ENCODE data around the gene OR51T1. TPM values are rescaled to one million over a fixed set of nuclear protein-coding genes. Genes with fewer than 3 reads are reported as not detected.

Gene OR51T1, protein sequence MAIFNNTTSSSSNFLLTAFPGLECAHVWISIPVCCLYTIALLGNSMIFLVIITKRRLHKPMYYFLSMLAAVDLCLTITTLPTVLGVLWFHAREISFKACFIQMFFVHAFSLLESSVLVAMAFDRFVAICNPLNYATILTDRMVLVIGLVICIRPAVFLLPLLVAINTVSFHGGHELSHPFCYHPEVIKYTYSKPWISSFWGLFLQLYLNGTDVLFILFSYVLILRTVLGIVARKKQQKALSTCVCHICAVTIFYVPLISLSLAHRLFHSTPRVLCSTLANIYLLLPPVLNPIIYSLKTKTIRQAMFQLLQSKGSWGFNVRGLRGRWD
- total RNA-seq (ENCODE audit: low replicate concordance): not detected in 2 replicates

DNA sequence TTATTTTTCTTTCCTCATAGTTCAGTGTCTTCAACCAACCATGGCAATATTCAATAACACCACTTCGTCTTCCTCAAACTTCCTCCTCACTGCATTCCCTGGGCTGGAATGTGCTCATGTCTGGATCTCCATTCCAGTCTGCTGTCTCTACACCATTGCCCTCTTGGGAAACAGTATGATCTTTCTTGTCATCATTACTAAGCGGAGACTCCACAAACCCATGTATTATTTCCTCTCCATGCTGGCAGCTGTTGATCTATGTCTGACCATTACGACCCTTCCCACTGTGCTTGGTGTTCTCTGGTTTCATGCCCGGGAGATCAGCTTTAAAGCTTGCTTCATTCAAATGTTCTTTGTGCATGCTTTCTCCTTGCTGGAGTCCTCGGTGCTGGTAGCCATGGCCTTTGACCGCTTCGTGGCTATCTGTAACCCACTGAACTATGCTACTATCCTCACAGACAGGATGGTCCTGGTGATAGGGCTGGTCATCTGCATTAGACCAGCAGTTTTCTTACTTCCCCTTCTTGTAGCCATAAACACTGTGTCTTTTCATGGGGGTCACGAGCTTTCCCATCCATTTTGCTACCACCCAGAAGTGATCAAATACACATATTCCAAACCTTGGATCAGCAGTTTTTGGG is at the start of gene OR51T1:
OR51T1 (plus strand) TSS at position 41 of the 641 bp plus-strand sequence; CDS start at position 41, 0 bp downstream.

DNA sequence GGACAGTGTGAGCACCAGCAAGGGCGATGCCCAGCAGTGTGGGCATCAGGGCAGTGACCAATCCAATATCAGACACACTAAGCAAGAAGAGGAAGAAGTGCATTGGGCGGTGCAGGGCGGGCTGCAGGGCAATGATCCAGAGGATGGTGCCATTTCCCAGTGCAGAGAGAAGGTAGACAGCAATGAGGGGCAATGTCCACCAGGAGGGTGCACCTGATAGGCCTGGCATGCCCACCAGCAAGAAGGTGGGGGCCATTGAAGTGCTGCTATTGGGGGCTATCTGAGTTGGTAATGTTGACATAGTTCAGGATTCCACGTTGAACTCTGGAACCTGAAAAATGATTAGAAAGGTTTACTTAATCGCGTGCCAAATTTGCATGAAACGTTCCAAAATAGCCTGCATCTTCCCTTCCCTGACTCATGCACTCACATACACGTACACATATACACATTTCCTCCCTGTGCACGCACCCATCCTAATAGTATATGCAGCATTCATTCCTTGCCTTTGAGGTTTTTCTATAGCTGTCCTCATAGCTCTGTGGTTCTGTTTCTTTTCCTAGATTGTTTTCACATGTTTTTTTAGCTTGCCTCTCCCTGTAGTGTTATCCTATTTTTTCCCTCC is 32.7 kb upstream of the OR51T1 start, which contains the start of gene OR51S1:
OR51S1 (minus strand) TSS at position 301 of the 625 bp plus-strand sequence; CDS start at position 301, 0 bp downstream.

DNA sequence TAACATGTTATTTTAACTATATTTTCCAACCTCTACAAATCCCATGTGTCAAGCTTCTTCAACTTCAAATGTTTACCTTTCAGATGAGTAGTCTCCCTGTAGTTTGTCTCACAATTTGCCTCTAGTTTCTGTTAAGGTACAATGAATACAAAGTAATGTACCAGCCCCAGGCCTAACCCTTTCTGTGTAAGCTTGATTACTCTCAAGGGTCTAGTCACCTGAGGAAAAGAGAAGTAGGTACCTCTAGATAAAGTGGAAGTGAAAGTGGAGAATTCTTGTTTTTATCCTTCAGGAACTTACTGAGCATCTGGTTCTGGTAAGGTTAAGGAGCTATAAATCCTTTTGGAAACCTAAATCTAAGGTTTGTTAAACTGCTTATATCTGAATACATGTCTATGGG is 21.8 kb downstream of the OR51T1 start, which contains the start of gene OR51A7:
OR51A7 (plus strand) TSS at position 300 of the 400 bp plus-strand sequence. CDS start 3,587 bp downstream, outside the sequence.

DNA sequence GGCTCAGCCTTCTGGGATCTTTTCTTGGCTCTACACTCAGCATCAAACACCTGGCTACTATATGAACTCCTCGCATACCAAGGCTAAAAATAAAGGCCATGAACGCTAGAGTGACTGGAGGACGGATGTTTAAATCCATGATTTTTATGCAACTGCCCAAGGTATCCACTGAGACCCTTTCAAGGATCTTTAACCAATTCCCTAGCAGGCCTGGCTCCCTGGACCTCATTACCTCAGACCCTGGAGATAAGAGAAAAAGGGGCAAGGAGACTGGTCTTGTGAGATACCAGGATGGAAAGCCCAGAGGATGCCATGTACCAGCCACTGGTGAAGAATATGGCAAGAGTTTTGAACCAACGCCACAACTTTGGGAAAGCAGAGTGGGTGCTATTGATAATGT is 37.5 kb downstream of the OR51T1 start, which contains the start of gene OR51G2:
OR51G2 (minus strand) TSS at position 101 of the 400 bp plus-strand sequence. CDS start 3,687 bp downstream, outside the sequence.

DNA sequence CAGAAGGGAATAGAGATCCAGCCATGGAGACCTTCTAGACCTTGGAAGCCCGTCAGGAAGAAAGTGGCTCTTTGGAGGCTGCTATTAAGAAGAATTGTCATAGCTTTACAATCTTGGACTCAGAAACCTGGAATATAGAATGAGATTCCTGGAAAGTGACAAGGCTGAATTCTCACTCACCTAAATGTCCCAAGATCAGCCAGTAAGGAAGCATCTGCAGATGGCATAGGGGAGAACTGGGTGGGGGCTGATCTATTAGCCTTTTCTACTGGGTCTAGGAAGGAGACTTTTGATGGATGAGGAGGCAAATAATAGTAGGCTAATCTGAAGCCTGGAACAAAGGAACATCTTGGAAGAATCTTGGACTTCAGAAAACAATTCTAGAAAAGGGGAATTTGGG is 42.5 kb downstream of the OR51T1 start, which contains the start of gene OR51G1:
OR51G1 (minus strand) TSS at position 101 of the 400 bp plus-strand sequence; CDS start at position 101, 0 bp downstream.

Other genes starting within 250 kb of the OR51T1 start
- gene OR51D1, start 244.4 kb upstream of the OR51T1 start, total RNA-seq (ENCODE audit: low replicate concordance): not detected in 2 replicates
- not detected in 2 replicates for gene OR51E1, start 237.9 kb upstream of the OR51T1 start, total RNA-seq (ENCODE audit: low replicate concordance)
- gene OR51E2, start 184.0 kb upstream of the OR51T1 start, total RNA-seq (ENCODE audit: low replicate concordance): under 0.01 TPM in 1 of 2 replicates, not detected in the other
- not detected in 2 replicates for gene MMP26, start 177.1 kb upstream of the OR51T1 start, total RNA-seq (ENCODE audit: low replicate concordance)
- gene OR51F1, start 112.0 kb upstream of the OR51T1 start, total RNA-seq (ENCODE audit: low replicate concordance): not detected in 2 replicates
- not detected in 2 replicates for gene OR52R1, start 77.5 kb upstream of the OR51T1 start, total RNA-seq (ENCODE audit: low replicate concordance)
- gene OR51F2, start 60.6 kb upstream of the OR51T1 start, total RNA-seq (ENCODE audit: low replicate concordance): not detected in 2 replicates
- gene OR51S1, start 32.7 kb upstream of the OR51T1 start, total RNA-seq (ENCODE audit: low replicate concordance): not detected in 2 replicates
- gene OR51A7, start 21.9 kb downstream of the OR51T1 start, total RNA-seq (ENCODE audit: low replicate concordance): not detected in 2 replicates
- gene OR51G2, start 37.5 kb downstream of the OR51T1 start, total RNA-seq (ENCODE audit: low replicate concordance): not detected in 2 replicates
- gene OR51G1, start 42.4 kb downstream of the OR51T1 start, total RNA-seq (ENCODE audit: low replicate concordance): not detected in 2 replicates
- not detected in 2 replicates for gene OR51A4, start 65.7 kb downstream of the OR51T1 start, total RNA-seq (ENCODE audit: low replicate concordance)
- gene OR51A2, start 73.8 kb downstream of the OR51T1 start, total RNA-seq (ENCODE audit: low replicate concordance): not detected in 2 replicates
- gene OR51L1, start 113.0 kb downstream of the OR51T1 start, total RNA-seq (ENCODE audit: low replicate concordance): not detected in 2 replicates
- gene OR52J3, start 164.6 kb downstream of the OR51T1 start, total RNA-seq (ENCODE audit: low replicate concordance): not detected in 2 replicates
- gene OR52E2, start 177.7 kb downstream of the OR51T1 start, total RNA-seq (ENCODE audit: low replicate concordance): not detected in 2 replicates
- not detected in 2 replicates for gene OR52E1, start 187.7 kb downstream of the OR51T1 start, total RNA-seq (ENCODE audit: low replicate concordance)

All from smooth muscle cell of the coronary artery (primary cell).